ENCODE measurements around the gene YWHAH. TPM values are rescaled to one million over a fixed set of nuclear protein-coding genes. Genes with fewer than 3 reads are reported as not detected.
"Not testable (repeated sequence)": the region's sequence is repeated elsewhere in the genome, so short reads cannot be mapped to it uniquely, and the experiment has no call there.

YWHAH gene
- total RNA-seq, 2 experiments from 2014 or later = 113 to 145 TPM

DNA sequence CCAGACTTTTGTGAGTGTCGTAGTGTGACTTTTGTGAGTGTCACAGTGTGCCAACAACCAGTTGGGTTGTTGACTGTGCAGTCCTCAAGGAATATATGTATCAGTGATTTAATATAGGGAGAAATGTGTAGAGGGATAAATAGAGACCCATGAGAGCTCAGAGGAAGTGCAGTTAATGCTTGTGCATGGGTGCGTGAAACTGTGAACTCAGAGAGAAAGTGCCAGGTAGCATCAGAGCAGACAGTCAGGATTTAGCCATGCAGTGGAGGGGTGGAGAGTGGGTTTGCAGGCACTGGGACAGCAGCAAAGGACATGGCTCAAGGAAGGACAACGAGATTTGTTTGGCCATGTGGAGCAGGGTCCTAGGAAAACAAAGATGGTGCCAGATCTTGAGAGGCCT is 33.6 kb downstream of the YWHAH start:
- no peaks in the 10 kb centered on the region for H3K9me3 ChIP-seq (ENCODE audit: low read length)

DNA sequence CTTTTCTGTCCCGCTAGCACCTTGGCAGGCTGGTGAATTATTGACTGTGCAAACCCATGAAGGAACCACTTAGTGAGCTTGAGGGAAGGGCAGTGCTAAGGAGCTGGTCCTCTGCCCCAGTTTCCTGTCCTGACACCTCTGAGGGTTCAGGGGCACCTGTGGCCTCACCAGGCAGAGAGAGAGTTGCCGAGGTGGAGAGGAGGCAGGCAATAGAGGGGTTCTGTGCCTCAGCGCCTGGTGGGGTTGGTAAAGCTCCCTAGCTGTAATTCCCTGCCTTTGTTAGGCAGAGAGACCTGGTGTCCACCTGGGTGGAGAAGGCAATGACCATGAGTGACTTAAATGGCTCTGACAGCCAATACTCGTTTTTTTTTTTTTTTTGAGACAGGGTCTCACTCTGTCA is 36.3 kb downstream of the YWHAH start:
- no peaks in the 10 kb centered on the region for H4K20me1 ChIP-seq (ENCODE audit: insufficient read depth, low read length)
- no peak overlapping the region for H3K4me3 ChIP-seq (ENCODE audit: low read depth, low read length, poor library complexity, severe bottlenecking)
- no peaks in the 10 kb centered on the region for H3K9me2 ChIP-seq (ENCODE audit: insufficient read depth, low read length)
- ChIA-PET POLR2A (interaction anchor here (0.6 kb wide), 1 partner anchor 12 kb away, joined by 5 read pairs; no protein-coding TSS in a partner anchor), CTCF (ENCODE audit: unreplicated experiment) (no interaction called here)
- H3K79me2 ChIP-seq (ENCODE audit: insufficient read depth, low read depth, low read length) = no peaks in the 10 kb centered on the region
- peaks cover 10% of the 10 kb centered on the region for H3K4me1 ChIP-seq (ENCODE audit: insufficient read depth, low read length, poor library complexity, severe bottlenecking)
- TF ChIP-seq EZH2phosphoT487 (IDR thresholded peaks at IDR 0.05; ENCODE audit: borderline replicate concordance, low read depth, low read length) = no peak
- TF ChIP-seq, protein P1, sequence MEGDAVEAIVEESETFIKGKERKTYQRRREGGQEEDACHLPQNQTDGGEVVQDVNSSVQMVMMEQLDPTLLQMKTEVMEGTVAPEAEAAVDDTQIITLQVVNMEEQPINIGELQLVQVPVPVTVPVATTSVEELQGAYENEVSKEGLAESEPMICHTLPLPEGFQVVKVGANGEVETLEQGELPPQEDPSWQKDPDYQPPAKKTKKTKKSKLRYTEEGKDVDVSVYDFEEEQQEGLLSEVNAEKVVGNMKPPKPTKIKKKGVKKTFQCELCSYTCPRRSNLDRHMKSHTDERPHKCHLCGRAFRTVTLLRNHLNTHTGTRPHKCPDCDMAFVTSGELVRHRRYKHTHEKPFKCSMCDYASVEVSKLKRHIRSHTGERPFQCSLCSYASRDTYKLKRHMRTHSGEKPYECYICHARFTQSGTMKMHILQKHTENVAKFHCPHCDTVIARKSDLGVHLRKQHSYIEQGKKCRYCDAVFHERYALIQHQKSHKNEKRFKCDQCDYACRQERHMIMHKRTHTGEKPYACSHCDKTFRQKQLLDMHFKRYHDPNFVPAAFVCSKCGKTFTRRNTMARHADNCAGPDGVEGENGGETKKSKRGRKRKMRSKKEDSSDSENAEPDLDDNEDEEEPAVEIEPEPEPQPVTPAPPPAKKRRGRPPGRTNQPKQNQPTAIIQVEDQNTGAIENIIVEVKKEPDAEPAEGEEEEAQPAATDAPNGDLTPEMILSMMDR (conservative IDR thresholded peaks at IDR 0.05; ENCODE audit: low read length) = no peak
- H3K4me2 ChIP-seq (ENCODE audit: low read length) = no peak overlapping the region
- H3K27ac ChIP-seq (ENCODE audit: low read depth, low read length, poor library complexity, severe bottlenecking) = no peak overlapping the region
- intact Hi-C loops (cut with micrococcal nuclease; ENCODE audit: unreplicated experiment) = no loop called here
- H3K36me3 ChIP-seq (ENCODE audit: insufficient read depth, low read length) = no peaks in the 10 kb centered on the region
- no peaks in the 10 kb centered on the region for H3K9me3 ChIP-seq (ENCODE audit: low read length)
- no TSS peak for BruUV-seq (replicated peaks)
- no peak for DNase-seq (ENCODE audit: low spot score)
- H2AFZ ChIP-seq (ENCODE audit: low read length) = no peak overlapping the region

More for the DNA sequence above, 33.6 kb downstream of the YWHAH start:
- H3K4me2 ChIP-seq (ENCODE audit: low read length) = no peak overlapping the region
- no peaks in the 10 kb centered on the region for H3K9me2 ChIP-seq (ENCODE audit: insufficient read depth, low read length)
- H3K4me1 ChIP-seq (ENCODE audit: insufficient read depth, low read length, poor library complexity, severe bottlenecking) = peaks cover 10% of the 10 kb centered on the region
- no peak overlapping the region for H3K4me3 ChIP-seq (ENCODE audit: low read depth, low read length, poor library complexity, severe bottlenecking)
- BruUV-seq (replicated peaks) = no TSS peak
- H3K27ac ChIP-seq (ENCODE audit: low read depth, low read length, poor library complexity, severe bottlenecking) = no peak overlapping the region
- intact Hi-C loops (cut with micrococcal nuclease; ENCODE audit: unreplicated experiment) = loop anchor here (1.0 to 5.0 kb wide), 3 partner anchors 103 to 494 kb away; partner anchors contain the start of gene FBXO7
- ChIA-PET CTCF (ENCODE audit: unreplicated experiment) (interaction anchor here (0.9 kb wide), 1 partner anchor 288 kb away, joined by 3 read pairs; no protein-coding TSS in a partner anchor), POLR2A (no interaction called here)
- no peak overlapping the region; the same call in 1 of the 2 replicates for H2AFZ ChIP-seq (ENCODE audit: low read length)
- H3K36me3 ChIP-seq (ENCODE audit: insufficient read depth, low read length) = no peaks in the 10 kb centered on the region
- H4K20me1 ChIP-seq (ENCODE audit: insufficient read depth, low read length) = no peaks in the 10 kb centered on the region
- H3K79me2 ChIP-seq (ENCODE audit: insufficient read depth, low read depth, low read length) = no peaks in the 10 kb centered on the region
- DNase-seq (ENCODE audit: low spot score) = peak; percentile 19
- TF ChIP-seq, protein P1 (conservative IDR thresholded peaks at IDR 0.05; ENCODE audit: low read length) = no peak
- no peak for TF ChIP-seq EZH2phosphoT487 (IDR thresholded peaks at IDR 0.05; ENCODE audit: borderline replicate concordance, low read depth, low read length)

DNA sequence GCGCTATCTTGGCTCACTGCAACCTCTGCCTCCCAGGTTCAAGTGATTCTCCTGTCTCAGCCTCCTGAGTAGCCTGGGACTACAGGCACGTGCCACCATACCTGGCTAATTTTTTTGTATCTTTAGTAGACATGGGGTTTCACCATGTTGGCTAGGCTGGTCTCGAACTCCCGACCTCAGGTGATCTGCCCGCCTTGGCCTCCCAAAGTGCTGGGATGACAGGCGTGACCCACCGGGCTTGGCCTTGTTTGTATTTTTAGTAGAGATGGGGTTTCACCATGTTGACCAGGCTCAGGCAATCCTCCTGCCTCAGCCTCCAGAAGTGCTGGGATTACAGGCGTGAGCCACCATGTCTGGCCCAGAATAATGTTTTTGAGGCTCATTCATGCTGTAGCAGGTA is 37.6 kb downstream of the YWHAH start:
- BruUV-seq (replicated peaks); H3K4me3 ChIP-seq (ENCODE audit: low read depth, low read length, poor library complexity, severe bottlenecking); H3K9me3 ChIP-seq (ENCODE audit: low read length); CTCF ChIA-PET (ENCODE audit: unreplicated experiment); H3K27ac ChIP-seq (ENCODE audit: low read depth, low read length, poor library complexity, severe bottlenecking); H2AFZ ChIP-seq (ENCODE audit: low read length); intact Hi-C loops (cut with micrococcal nuclease; ENCODE audit: unreplicated experiment); H3K36me3 ChIP-seq (ENCODE audit: insufficient read depth, low read length); H3K79me2 ChIP-seq (ENCODE audit: insufficient read depth, low read depth, low read length); H3K9me2 ChIP-seq (ENCODE audit: insufficient read depth, low read length); DNase-seq (ENCODE audit: low spot score); POLR2A ChIA-PET; H3K4me2 ChIP-seq (ENCODE audit: low read length); H4K20me1 ChIP-seq (ENCODE audit: insufficient read depth, low read length): not testable (repeated sequence)
- peaks cover 10% of the 10 kb centered on the region for H3K4me1 ChIP-seq (ENCODE audit: insufficient read depth, low read length, poor library complexity, severe bottlenecking)
